HG02763 (cell line): ENCODE measurements around the gene S100A2.
A peak's percentile ranks its signal among the peaks of the same experiment; 100 is the strongest.
"Not testable (repeated sequence)": the region's sequence is repeated elsewhere in the genome, so short reads cannot be mapped to it uniquely, and the experiment has no call there.

ENCODE experiments used
- ATAC-seq: cut with Tn5 transposase; IDR thresholded peaks from one replicate; pipeline ENCODE4 v1.9.1; 2021; ENCODE audit warnings: mild to moderate bottlenecking, moderate library complexity; ENCODE audit not compliant: unreplicated experiment

The S100A2 gene

GRCh38 chr1:153592748-153593147 lies 27.1 kb upstream of the S100A2 start:
- no peak for ATAC-seq

DNA sequence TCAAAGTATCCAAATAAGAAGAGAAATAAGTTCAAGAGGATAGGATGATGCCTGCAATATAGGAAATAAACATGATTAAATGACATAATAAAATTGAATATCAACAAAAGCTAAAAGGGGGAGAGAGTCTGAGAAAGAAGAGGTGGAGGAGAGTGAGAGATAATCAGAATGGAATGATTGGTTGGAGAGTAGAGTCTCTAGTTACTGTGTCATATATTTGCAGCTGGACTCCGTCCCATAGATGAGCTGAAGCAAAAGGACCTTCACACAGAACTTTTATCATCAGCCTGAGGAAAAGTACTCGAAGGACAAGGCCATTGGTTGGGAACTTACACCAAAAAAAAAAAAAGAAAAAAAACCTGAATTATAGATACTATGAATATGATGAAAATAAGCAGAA lies 22.8 kb upstream of the S100A2 start:
- ATAC-seq = no peak

DNA sequence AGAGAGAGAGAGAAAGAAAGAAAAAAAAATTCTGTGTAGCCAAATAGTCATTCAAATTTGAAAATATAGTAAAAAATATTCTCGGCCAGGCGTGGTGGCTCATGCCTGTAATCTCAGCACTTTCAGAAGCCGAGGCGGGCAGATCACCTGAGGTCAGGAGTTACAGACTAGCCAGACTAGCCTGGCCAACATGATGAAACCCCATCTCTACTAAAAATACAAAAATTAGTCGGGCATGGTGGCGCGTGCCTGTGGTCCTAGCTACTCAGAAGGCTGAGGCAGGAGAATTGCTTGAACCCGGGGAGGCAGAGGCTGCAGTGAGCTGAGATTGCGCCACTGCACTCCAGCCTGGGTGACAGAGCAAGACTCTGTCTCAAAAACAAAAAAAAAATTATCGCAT lies 22.4 kb upstream of the S100A2 start:
- ATAC-seq = not testable (repeated sequence)

- no peak for ATAC-seq
These were observed 21.7 kb upstream of the S100A2 start for GRCh38 chr1:153587314-153587713.

- no peak for ATAC-seq
These were observed 20.7 kb upstream of the S100A2 start for GRCh38 chr1:153586347-153586746.

DNA sequence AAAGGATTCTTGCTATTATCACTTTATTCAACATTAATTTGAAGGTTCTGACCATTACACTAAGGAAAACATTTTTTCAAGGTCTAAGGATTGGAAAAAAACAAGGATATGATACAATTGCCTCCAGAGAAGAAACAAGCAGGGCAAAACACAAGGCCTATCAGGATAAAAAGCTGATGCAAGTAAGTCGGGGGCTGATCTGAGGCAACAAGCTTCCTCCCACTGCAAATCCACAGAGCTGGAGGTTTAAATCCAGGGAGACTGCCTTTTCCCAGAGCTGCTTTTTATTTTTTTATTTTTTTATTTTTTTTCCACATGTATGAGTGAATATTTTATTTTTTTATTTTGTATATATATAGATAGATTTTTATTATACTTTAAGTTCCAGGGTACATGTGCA lies 19.4 kb upstream of the S100A2 start:
- ATAC-seq = no peak

- no peak for ATAC-seq
These were observed 18.3 kb upstream of the S100A2 start for GRCh38 chr1:153583976-153584375.

DNA sequence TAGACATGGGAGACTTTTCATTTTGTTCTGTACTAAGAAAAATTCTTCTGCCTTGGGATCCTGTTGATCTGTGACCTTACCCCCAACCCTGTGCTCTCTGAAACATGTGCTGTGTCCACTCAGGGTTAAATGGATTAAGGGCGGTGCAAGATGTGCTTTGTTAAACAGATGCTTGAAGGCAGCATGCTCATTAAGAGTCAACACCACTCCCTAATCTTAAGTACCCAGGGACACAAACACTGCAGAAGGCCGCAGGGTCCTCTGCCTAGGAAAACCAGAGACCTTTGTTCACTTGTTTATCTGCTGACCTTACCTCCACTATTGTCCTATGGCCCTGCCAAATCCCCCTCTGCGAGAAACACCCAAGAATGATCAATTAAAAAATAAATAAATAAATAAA lies 17.9 kb upstream of the S100A2 start:
- ATAC-seq = not testable (repeated sequence)

DNA sequence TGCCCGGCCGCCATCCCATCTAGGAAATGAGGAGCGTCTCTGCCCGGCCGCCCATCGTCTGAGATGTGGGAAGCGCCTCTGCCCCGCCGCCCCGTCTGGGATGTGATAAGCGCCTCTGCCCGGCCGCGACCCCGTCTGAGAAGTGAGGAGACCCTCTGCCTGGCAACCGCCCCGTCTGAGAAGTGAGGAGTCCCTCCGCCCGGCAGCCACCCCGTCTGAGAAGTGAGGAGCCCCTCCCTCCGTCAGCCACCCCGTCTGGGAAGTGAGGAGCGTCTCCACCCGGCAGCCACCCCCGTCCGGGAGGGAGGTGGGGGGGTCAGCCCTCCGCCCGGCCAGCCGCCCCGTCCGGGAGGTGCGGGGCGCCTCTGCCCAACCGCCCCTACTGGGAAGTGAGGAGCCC lies 17.2 kb upstream of the S100A2 start:
- ATAC-seq = not testable (repeated sequence)

- no peak for ATAC-seq
These were observed 13.3 kb upstream of the S100A2 start for GRCh38 chr1:153578936-153579335.

- ATAC-seq = no peak
These were observed 12.8 kb upstream of the S100A2 start for GRCh38 chr1:153578490-153578889.

GRCh38 chr1:153577624-153578051 lies 12.0 kb upstream of the S100A2 start:
- no peak for ATAC-seq

DNA sequence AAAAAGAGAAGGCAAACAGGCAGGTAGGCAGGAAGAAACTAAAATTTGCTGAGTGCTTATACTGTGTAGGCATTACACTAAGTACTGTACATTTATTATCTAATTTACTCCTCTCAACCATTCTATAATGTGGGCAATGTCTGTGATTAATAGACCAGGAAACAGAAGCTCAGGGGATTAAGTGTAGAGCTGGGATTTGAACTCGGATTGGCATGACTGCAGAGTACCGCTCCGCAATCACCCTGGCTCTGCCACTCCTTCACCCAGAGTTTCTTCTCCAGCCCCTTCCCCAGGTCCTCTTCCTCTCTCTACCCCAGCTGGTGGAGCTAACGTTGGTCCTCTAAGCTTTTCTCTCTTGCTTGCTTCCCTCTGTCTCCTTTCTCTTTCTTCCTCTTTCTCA lies 11.5 kb upstream of the S100A2 start:
- no peak for ATAC-seq

- ATAC-seq = not testable (repeated sequence)
These were observed 9.9 kb upstream of the S100A2 start for GRCh38 chr1:153575497-153575896.

- not testable (repeated sequence) for ATAC-seq
These were observed 9.4 kb upstream of the S100A2 start for GRCh38 chr1:153575081-153575491.

DNA sequence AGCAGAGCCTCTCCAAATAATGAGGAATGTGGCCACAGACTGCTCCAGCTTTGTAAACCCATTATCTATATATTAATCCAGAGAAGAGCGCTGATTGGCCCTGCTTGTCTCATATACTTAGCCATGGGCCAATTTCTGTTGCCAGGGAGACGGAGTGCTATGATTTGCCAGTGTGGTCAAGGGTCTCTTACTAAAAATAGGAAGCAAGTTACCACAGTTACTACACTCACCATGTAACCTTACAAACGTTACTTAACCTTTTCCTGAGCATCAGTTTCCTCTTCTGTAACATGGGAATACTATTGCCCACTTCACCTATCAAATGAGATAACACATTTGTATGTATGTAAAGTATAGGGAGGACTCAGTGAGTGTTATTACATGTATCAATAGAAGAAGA lies 7.7 kb upstream of the S100A2 start:
- ATAC-seq = no peak

- ATAC-seq = peak; percentile 58
These were observed 6.9 kb upstream of the S100A2 start for GRCh38 chr1:153572569-153573015.

GRCh38 chr1:153571706-153572105 lies 6.1 kb upstream of the S100A2 start:
- ATAC-seq = no peak

DNA sequence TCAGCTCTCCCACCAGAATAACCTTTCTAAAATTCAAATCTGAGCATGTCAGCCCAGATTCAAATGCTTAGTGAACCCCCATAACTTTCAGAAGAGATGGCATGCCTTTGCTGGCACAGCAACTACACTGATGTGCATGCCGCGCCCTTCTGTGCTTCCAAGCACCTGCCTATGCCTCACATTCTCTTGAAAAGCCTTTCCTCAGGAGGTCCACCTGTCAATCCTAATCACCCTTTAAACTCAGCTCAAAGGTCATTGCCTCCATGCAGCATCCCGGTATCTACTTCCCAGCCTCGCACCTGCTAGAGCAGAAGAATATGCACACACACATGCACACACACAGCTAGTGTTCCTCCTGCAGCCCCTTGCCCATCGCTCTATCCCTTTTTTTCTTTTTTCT lies 5.2 kb upstream of the S100A2 start:
- ATAC-seq = no peak

DNA sequence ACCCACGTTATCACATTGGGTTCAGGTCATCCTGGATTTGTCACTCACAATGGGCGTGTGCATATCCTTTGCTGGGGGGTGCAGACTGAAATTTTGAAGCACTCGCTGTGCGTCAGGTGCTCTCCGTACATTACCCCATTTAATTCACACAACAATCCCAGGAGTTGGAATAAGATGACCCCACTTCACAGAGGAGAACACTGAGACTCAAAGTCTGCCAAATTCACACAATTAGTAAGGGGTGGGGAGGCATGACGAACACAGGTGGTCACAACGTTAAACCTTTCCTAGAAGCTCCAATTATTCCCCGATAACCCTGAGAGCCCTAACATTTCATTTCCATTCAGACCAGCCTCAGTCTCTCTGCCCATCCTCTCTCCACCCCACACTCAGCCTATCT lies 3.8 kb upstream of the S100A2 start:
- ATAC-seq = no peak

DNA sequence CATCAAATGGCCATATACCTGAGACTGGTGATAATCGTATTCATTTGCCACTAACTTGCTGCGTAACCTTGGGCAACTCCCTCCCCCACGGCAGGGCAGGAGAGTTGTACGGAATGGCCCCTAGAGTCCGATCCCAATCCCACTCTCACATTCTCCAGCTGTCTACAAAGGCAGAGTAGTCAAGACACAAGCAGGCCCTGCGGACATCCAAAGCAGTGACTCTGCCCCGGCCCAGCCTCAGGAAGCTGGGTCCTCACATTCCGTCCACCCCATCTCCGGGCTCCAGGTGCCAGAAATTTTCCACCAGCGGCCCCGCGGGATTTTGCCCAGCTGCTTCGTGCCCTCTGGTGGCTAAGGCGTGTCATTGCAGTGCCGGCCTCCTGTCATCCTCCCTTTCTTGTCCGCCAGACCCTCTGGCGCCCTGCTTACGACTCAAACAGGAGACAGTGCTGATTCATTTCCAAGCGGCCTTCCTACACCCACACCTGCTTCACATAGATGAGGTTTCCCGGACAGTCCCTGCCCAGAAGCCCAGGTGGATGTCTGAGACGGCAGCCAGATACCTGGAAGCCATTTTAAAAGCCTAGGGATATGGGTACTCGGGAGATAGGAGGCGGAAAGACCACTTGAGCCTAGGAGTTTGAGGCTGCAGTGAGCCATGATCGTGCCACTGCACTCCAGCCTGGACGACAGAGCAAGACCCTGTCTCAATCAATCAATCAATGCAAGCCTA lies 2.9 kb upstream of the S100A2 start:
- no peak for ATAC-seq

GRCh38 chr1:153567621-153568366 lies 2.1 kb upstream of the S100A2 start:
- no peak for ATAC-seq
